ENCODE data around the gene PTPRD. TPM values are rescaled to one million over a fixed set of nuclear protein-coding genes. Genes with fewer than 3 reads are reported as not detected.

Gene PTPRD
- total and polyA plus RNA-seq, 2 of the 4 experiments (the other 2 are of a cell fraction) = 0.07 to 0.18 TPM

DNA sequence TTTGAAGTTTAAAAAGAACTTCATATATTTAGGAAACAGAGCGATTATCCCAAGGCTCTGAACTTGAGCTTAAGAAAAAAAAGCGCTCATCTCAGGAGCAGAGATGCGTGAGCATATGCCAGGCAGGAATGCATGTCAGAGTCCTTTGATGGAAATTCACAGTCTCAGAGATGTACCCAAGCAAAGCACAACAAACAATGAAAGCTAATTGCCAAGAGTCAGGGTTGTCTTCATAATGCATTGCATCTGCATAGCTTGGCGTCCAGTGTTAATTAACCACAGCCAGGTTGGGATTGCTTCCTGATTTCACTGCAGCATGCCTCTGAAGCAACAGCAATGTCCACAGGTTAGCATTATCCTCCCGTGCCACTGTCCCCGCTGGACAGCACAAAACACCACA, 1906.3 kb downstream of the PTPRD start:
- POLR2A ChIA-PET (ENCODE audit: unreplicated experiment) = no interaction called here
- intact Hi-C loops (cut with micrococcal nuclease) = no loop called here
- no peak overlapping the region for H3K4me2 ChIP-seq (ENCODE audit: low read depth, low read length)

More for the DNA sequence above, 1906.3 kb downstream of the PTPRD start:
- H3K14ac ChIP-seq (replicated peaks; ENCODE audit: low read depth, low read length) = no peak overlapping the region
- DNase-seq = no peak
- TF ChIP-seq MAZ (IDR thresholded peaks at IDR 0.05; ENCODE audit: borderline replicate concordance, low read depth, low read length) = no peak
- TF ChIP-seq, protein P1, sequence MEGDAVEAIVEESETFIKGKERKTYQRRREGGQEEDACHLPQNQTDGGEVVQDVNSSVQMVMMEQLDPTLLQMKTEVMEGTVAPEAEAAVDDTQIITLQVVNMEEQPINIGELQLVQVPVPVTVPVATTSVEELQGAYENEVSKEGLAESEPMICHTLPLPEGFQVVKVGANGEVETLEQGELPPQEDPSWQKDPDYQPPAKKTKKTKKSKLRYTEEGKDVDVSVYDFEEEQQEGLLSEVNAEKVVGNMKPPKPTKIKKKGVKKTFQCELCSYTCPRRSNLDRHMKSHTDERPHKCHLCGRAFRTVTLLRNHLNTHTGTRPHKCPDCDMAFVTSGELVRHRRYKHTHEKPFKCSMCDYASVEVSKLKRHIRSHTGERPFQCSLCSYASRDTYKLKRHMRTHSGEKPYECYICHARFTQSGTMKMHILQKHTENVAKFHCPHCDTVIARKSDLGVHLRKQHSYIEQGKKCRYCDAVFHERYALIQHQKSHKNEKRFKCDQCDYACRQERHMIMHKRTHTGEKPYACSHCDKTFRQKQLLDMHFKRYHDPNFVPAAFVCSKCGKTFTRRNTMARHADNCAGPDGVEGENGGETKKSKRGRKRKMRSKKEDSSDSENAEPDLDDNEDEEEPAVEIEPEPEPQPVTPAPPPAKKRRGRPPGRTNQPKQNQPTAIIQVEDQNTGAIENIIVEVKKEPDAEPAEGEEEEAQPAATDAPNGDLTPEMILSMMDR (conservative IDR thresholded peaks at IDR 0.05; ENCODE audit: low read depth, low read length) = no peak
- TF ChIP-seq SMC3 (IDR thresholded peaks at IDR 0.05; ENCODE audit: low read depth, low read length) = no peak
- TF ChIP-seq, protein P2, sequence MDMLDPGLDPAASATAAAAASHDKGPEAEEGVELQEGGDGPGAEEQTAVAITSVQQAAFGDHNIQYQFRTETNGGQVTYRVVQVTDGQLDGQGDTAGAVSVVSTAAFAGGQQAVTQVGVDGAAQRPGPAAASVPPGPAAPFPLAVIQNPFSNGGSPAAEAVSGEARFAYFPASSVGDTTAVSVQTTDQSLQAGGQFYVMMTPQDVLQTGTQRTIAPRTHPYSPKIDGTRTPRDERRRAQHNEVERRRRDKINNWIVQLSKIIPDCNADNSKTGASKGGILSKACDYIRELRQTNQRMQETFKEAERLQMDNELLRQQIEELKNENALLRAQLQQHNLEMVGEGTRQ (IDR thresholded peaks at IDR 0.05; ENCODE audit: low read depth, low read length) = no peak
- no peak for TF ChIP-seq MAFK (IDR thresholded peaks at IDR 0.05; ENCODE audit: low read depth, low read length)
- no peak for TF ChIP-seq POLR2A (IDR thresholded peaks at IDR 0.05; ENCODE audit: low read depth, low read length)
- no peak for TF ChIP-seq RCOR1 (IDR thresholded peaks at IDR 0.05; ENCODE audit: insufficient replicate concordance, low read length)
- no peak for TF ChIP-seq CEBPB (IDR thresholded peaks at IDR 0.05; ENCODE audit: low read depth, low read length)
- TF ChIP-seq NFE2L2 (IDR thresholded peaks at IDR 0.05; ENCODE audit: low read depth, low read length) = no peak
- TF ChIP-seq, protein P3, sequence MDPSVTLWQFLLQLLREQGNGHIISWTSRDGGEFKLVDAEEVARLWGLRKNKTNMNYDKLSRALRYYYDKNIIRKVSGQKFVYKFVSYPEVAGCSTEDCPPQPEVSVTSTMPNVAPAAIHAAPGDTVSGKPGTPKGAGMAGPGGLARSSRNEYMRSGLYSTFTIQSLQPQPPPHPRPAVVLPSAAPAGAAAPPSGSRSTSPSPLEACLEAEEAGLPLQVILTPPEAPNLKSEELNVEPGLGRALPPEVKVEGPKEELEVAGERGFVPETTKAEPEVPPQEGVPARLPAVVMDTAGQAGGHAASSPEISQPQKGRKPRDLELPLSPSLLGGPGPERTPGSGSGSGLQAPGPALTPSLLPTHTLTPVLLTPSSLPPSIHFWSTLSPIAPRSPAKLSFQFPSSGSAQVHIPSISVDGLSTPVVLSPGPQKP (IDR thresholded peaks at IDR 0.05; ENCODE audit: borderline replicate concordance, low read depth, low read length) = no peak
- no peak for TF ChIP-seq RFX5 (IDR thresholded peaks at IDR 0.05; ENCODE audit: low read depth, low read length)
- TF ChIP-seq MXI1 (IDR thresholded peaks at IDR 0.05; ENCODE audit: borderline replicate concordance, low read depth, low read length) = no peak
- no peak for TF ChIP-seq RAD21 (IDR thresholded peaks at IDR 0.05; ENCODE audit: low read length)
- no peak for TF ChIP-seq FOS (IDR thresholded peaks at IDR 0.05; ENCODE audit: low read depth, low read length)
- no peak for TF ChIP-seq BHLHE40 (IDR thresholded peaks at IDR 0.05; ENCODE audit: low read depth, low read length)
- TF ChIP-seq CHD1 (IDR thresholded peaks at IDR 0.05; ENCODE audit: low read depth, low read length) = no peak
- H4K20me1 ChIP-seq (ENCODE audit: insufficient read depth, low read length) = no peaks in the 10 kb centered on the region
- H3K18ac ChIP-seq (ENCODE audit: low read depth, low read length) = no peak overlapping the region
- H3K9me3 ChIP-seq (ENCODE audit: control insufficient read depth, insufficient read depth, low read length) = peaks cover 2% of the 10 kb centered on the region; the same call in 1 of the 2 replicates
- H3K4me1 ChIP-seq (ENCODE audit: control insufficient read depth, insufficient read depth, low read length) = no peaks in the 10 kb centered on the region
- no peak overlapping the region for H3K9ac ChIP-seq (ENCODE audit: low read depth, low read length)
- H3K27me3 ChIP-seq (ENCODE audit: control insufficient read depth, insufficient read depth, low read length) = no peaks in the 10 kb centered on the region
- no TSS peak for BruUV-seq (replicated peaks)
- H3K27ac ChIP-seq (ENCODE audit: insufficient read depth, low read length) = no peak overlapping the region
- no peak overlapping the region for H2BK5ac ChIP-seq (ENCODE audit: low read depth, low read length, poor library complexity, severe bottlenecking)
- H2AK5ac ChIP-seq (ENCODE audit: low read depth, low read length) = no peak overlapping the region
- no peak overlapping the region for H4K5ac ChIP-seq (ENCODE audit: low read depth, low read length)
- in situ Hi-C loops (cut with MboI; ENCODE audit: low sequenced_read_pairs) (no loop called here), dilution Hi-C loops (cut with HindIII; ENCODE audit: low sequenced_read_pairs, unreplicated experiment) (no loop called here)
- H4K91ac ChIP-seq (ENCODE audit: insufficient read depth, low read depth, low read length) = no peak overlapping the region
- H3K36me3 ChIP-seq (ENCODE audit: control insufficient read depth, insufficient read depth, low read length) = no peaks in the 10 kb centered on the region
- 100% methylated on average over 1 of the region's 6 CpGs; no CpG with 5 or more reads in 1 of the 2 experiments for WGBS, 2 experiments (ENCODE audit: extremely low coverage in 2 of 2, insufficient read length in 1 of 2)
- H2AK9ac ChIP-seq (replicated peaks; ENCODE audit: low read depth, low read length, poor library complexity) = no peak overlapping the region
- H3K4me3 ChIP-seq (ENCODE audit: insufficient read depth, low read depth, low read length) = no peak overlapping the region
- no peak overlapping the region for H2AFZ ChIP-seq (replicated peaks; ENCODE audit: low read length, poor library complexity)
- no peak for ATAC-seq (ENCODE audit: low read depth)
- no peak overlapping the region for H2BK20ac ChIP-seq (ENCODE audit: low read depth, low read length)
- H4K8ac ChIP-seq (ENCODE audit: low read depth in 2 of 2, low read length in 2 of 2) = no peak overlapping the region
- CTCF ChIA-PET = no interaction called here
- no peaks in the 10 kb centered on the region for H3K9me1 ChIP-seq (ENCODE audit: insufficient read depth, low read length)
- H2BK120ac ChIP-seq (ENCODE audit: low read depth, low read length) = no peak overlapping the region
- H3K56ac ChIP-seq (ENCODE audit: extremely low read depth, insufficient read depth, low read length) = no peak overlapping the region
- H3K4ac ChIP-seq (ENCODE audit: low read depth, low read length) = no peak overlapping the region
- no peaks in the 10 kb centered on the region for H3K79me1 ChIP-seq (ENCODE audit: low read depth in 1 of 2, low read length in 2 of 2)
- no peak overlapping the region for H3K23ac ChIP-seq (ENCODE audit: low read depth, low read length)
- H2BK15ac ChIP-seq (ENCODE audit: low read depth, low read length) = no peak overlapping the region
